GM21360 (cell line): ENCODE data around the gene DTX2.
"Not testable (repeated sequence)": the region's sequence is repeated elsewhere in the genome, so short reads cannot be mapped to it uniquely, and the experiment has no call there.

Source experiments
- ATAC-seq: cut with Tn5 transposase; IDR thresholded peaks from one replicate; pipeline ENCODE4 v1.9.1; 2021; ENCODE audit warnings: mild to moderate bottlenecking, moderate library complexity; ENCODE audit not compliant: unreplicated experiment

DTX2 gene

DNA sequence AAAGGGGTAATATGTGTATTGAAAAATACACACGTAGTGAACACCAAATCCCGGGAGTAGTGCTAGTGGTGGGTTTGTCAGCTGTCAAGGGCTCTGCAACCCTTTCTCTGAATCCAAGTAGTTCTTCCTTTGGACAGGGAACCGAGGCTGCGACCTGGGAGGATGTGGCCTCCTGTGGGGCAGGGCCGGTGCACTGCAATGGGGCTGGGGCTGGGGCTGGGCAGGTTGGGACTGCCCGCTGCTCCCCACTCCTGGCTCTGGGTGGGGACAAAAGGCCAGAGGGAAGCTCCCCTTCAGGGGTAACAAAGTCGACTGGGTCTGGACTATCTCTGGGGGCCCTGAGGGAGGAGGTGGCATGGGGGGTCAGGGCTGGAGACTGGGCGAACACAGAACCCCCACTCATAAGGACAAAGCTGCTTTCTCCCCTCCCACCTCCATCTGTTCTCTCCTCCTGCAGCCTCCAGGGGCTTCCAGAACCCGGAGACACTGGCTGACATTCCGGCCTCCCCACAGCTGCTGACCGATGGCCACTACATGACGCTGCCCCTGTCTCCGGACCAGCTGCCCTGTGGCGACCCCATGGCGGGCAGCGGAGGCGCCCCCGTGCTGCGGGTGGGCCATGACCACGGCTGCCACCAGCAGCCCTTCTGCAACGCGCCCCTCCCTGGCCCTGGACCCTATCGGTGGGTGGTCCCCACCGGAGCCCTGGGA lies 49.8 kb downstream of the DTX2 start:
- ATAC-seq: not testable (repeated sequence)

DNA sequence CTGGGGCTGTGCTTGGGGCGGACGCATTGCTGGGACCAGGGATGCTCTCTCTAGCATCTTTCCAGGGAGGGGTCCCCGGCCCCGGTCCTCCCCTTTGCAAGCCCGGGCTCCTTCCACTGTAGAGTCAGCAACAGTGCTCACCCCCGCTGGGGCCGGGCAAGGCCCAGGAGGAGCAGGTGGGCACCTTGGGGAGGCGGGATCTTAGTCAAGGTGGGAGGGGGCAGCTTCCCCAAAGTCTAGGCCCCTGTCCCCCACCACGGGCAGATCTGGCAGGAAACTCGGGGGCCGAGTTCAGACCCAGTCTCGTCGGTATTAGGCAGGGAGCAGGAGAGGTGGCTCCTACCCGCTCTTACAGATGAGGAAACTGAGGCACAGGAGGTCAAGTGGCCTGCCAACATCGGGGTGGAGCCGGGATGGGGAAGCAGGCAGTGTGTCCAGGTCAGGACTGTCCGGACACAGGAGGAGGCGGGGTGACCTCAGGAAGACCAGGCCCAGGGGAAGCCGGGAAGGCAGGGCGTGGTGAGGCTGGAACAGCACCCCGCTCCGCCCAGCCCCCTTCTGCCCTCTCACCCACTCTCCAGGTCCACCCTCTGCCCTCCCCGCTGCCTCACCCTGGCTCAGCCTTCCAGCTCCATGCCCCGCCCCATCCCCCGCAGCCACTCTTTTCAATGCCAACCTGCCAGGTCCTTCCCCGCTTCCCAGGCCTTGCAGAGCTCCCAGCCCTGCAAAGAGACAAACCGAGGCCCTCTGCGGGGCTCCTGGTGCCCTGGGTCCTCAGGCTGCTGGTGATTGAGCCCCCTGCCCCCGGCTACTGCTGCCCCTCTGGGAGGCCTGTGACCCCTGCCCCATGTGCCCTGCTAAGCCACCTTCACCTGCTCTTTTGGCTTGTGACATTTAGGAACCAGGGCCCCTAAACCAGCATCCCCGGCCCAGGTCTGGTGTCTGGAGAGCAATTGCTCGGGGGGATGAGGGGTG lies 50.7 kb downstream of the DTX2 start:
- not testable (repeated sequence) for ATAC-seq

DNA sequence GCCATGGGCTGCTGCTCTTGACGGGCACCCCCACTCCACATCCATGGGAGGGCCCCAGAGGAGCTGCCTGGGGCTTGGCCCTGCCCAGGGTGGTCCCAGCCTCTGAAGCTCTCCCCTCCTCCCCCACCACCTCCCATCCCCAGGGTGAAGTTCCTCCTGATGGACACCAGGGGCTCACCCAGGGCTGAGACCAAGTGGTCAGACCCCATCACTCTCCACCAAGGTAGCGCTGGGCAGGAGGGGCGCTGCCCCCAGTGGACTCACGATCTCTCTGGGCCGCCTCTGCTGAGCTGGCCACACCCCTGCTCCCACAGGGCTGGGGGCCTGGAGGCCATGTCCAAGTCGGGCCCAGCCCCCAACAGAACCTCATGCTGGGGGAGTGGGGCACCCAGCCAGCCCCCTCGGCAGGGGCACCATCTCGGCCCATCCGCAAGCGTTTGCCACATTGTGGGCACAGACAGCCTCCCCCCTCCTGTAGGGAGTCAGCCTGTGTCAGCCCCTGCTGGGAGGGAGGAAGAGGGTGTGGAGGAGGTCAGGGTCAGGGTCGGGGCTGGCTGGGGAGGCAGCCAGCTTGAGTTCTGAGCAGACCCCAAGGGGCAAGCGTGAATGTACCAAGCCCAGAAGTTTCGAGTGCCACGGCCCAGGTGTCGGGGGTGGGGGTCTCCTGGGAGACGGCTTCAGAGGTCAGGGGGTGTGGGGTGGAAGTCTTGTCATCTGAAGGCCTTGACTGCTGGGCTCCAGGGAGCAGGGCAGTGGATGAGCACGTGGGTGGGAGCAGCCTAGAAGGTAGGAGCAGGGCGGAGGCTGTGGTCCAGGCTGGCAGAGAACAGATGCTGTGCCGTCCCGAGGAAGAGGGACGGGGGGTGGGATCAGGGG lies 51.7 kb downstream of the DTX2 start:
- no peak for ATAC-seq

DNA sequence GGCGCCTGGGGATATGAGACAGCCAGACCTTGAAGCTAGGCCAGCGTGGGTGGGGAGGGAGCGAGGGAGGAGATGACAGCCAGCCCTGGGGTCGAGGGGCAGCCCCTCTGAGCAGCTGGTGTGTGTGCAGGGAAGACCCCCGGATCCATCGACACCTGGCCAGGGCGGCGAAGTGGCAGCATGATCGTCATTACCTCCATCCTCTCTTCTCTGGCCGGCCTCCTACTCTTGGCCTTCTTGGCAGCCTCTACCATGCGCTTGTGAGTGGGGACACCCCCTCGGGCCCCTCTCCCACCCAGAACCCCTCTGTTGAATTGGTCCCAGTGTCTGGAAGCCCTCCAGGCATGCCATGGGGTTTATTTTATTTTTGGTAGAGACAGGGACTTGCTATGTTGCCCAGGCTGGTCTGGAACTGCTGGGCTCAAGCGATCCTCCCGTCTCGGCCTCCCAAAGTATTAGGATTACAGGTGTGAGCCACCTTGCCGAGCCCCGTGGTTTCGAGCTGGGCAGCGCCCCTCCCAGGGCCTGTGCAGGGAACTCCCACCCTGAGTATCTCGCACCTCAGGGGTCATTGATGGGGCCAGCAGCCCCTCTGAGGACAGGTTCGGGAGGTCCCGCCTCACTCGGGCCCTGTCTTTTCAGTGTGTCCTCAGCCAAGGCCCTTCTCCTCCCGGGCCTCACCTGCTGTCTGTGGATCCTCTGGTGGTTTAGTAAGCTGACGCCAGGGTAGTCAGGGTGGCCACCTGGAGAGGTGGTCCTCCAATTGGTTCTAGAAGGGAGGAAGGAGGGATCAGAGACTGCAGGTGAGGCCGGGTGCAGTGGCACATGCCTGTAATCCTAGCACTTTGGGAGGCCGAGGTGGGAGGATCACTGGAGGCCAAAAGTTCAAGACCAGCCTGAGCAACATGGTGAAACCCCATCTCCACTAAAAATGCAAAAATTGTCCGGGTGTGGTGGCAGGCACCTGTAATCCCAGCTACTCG lies 52.6 kb downstream of the DTX2 start:
- no peak for ATAC-seq

DNA sequence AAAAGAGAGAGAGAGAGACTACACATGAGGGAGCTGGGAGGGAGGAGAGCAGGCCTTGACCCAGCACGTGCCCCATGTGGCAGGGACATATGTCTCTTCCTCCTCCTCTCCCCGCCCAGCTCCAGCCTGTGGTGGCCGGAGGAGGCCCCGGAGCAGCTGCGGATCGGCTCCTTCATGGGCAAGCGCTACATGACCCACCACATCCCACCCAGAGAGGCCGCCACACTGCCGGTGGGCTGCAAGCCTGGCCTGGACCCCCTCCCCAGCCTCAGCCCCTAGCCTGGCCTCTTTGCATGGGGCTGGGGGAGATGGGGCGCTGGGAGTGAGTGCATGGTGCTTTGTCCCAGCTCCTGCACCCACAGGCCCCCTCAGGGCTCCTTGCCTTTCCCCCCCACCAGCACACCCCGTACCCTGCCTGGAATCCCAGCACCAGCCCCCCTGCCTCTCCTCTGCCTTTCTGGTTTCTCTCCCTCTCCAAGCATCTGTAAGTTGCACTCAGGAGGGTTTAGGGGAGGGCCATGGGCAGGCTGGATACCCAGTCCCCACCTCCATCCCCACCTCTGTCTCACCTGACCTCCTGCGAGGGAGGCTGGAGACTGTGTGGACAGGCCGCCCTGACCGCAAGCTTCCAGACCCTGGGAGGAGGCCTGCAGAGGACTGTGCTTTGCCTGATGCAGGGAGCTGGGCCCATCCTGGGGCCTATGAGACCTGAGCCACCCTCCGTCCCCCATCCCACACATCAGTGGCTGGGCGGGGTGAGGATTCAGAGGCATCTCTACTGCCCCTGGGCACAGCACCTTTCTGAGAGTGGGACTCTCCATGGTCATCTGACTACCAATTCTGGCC lies 53.6 kb downstream of the DTX2 start:
- no peak for ATAC-seq

DNA sequence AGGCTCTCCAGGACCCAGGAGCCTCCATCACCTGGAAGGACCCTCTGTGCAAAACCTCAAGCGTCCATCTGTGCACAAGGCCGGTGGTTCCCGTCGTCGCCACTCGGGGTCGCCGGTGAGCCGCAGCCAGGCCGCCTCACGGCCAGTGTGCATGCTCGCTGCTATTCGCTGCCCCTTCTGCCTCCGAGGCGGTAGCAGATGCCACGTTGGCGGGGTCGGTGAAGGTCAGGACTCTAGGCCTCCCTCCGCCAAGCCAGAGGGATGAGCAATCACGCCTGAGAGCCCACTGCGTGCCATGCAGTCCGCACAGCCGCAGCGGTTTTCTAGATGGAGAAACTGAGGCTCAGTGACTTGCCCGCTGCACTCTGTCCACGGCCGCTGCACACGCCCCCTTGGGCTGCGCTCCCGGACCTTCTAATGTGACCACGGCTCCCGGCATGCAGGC lies 54.5 kb downstream of the DTX2 start:
- ATAC-seq: no peak

DNA sequence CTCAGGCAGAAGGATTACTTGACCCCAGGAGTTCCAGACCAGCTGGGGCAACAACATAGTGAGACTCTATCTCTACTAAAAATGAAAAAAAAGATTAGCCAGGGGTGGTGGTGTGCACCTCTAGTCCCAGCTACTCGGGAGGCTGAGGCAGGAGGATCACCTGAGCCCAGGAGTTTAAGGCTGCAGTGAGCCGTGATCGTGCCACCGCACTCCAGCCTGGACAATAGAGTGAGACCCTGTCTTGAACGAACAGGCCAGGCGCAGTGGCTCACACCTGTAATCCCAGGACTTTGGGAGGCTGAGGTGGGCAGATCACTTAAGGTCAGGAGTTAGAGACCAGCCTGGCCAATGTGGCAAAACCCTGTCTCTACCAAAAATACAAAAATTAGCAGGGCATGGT lies 55.4 kb downstream of the DTX2 start:
- ATAC-seq: not testable (repeated sequence)

DNA sequence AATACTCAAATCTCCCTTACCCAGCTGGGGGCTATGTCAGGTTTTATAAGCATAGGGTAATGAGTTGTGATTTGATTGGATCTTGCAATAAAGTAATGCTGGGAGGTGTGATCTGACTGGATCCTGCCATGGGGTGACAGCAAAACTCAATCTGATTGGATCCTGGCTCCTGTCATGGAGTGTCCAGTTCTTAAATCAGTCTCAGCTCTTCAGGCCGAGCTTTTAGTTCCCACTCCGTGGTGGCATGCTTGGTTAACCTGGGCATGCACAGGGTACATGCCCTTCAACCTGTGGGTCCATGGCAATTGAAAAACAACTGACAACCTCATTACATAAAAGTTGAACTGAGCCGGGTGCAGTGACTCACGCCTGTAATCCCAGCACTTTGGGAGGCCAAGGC lies 64.7 kb downstream of the DTX2 start:
- ATAC-seq: not testable (repeated sequence)

DNA sequence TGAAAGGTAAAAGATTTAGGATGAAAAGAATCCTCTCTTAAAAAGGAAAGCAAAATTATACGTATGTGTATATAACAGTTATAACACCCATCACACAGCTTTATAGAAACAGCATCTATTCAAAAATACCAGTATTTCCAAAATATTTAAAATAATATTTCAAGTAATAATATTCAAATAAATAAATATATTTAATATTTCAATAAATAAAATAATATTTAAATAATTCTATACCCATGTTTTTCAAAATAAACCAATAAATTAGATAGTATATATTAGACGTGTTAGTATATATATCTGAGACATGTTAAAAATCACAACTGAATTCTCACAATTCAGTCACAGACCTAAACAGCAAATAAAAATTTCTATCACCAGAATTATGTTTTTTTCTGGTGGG lies 70.1 kb downstream of the DTX2 start:
- not testable (repeated sequence) for ATAC-seq

DNA sequence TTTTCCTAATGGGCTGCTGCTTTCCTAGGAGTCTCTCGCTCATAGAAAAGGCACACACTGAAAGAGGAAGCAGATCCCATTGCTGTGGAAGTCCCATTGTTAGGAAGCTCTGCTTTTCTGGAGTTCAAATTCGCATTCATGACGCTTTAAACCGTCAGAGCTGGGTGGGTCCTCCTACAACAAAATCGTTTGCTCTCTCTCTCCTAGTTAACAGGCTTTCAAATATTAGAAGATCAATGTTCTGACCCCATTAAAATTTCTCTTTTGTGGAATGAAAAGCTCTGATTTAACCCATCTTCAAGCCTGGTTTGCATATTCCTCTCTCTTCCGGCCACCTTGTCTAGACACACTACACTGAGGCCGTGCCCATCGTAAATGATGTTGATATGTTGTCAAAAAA lies 81.7 kb downstream of the DTX2 start, which contains the start of gene SPDYE16:
TSS of gene SPDYE16 (minus strand) at position 101 of the 400 bp plus-strand sequence. CDS start 1,838 bp downstream, outside the sequence.
- ATAC-seq: not testable (repeated sequence)

DNA sequence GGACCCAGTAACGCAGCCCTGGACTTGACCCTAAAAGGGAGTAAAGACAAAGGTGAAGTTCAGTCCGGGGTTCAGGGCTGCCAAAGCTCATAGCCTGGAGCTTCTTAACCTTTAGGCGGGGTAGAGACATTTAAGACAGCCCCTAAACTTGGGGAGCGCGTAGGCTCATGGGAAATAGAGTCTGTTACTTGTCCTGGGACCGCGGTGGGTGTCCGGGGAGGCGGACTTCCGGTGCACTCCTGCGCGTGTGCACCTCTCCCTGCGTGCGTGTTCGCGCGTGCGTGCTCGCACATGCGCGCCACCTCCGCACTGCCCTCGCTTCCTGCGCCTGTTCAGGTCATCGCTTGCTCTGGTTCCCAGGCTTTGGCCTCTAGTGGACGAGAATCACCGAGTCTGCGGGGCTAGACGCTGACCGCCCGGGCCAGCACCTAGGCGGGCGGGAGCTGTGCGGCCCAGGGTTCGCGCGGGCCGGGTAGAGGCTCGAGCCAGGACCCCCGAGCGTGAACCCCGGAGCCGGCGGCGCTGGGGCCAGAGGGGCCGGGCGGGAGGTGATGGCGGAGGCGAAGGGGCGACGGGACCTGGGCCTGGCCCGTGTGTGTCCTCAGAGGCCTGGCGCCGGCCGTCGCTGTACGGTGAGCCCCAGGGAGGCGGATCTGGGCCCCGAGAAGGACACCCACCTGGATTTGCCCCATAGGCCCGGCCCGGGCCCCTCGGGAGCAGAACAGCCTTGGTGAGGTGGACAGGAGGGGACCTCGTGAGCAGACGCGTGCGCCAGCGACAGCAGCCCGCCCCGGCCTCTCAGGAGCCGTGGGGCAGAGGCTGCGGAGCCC lies 87.7 kb downstream of the DTX2 start:
- ATAC-seq: peak; percentile 99

DNA sequence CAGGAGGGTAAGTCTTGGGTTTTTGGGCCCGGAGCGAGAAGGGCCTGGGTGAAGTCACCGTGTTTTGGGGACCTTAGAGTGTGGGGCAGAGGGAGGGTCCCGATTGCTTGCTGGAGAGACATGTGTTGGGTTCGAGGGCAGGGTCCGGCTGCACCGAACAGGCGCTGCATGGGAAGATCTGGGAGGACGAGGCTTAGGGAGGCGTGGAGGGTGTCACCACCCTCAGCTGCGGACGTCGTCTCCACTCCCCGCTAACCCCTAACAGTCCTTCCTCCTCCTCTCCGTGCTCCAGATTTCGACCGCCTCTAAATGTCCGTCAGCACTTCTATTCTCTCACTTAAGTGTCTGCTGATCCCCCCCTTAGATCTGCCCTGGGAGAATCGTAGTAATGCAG lies 88.3 kb downstream of the DTX2 start:
- not testable (repeated sequence) for ATAC-seq

DNA sequence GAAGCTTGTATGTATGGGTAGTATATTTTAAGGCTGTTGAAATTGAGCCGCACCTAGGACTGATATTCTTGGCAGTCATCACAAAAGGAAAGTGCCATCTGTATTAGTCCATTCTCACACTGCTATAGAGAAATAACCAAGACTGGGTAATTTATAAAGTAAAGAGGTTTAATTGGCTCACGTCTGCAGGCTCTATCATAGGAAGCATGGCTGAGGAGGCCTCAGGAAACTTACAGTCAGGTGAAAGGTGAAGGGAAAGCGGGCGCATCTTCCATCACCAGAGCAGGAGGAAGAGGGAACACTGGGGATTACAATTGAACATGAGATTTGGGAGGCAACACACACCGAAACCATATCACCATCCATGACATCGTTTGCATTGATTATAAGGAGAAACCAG lies 90.5 kb downstream of the DTX2 start:
- ATAC-seq: not testable (repeated sequence)
